Glutamatergic neuron (in vitro differentiated cells): ENCODE measurements around the gene C10orf143. TPM values are rescaled to one million over a fixed set of nuclear protein-coding genes. Genes with fewer than 3 reads are reported as not detected.

ENCODE experiments used
- DNase-seq: peaks from one replicate; pipeline ENCODE4 v3.0.0; 2022
- H3K27ac Mint-ChIP-seq: one replicate; pipeline ENCODE4 v1.8.0; 2020; ENCODE audit warnings: mild to moderate bottlenecking, mixed read lengths, inconsistent platforms; ENCODE audit not compliant: unreplicated experiment
- H3K27me3 Mint-ChIP-seq: one replicate; pipeline ENCODE4 v1.8.0; 2020; ENCODE audit warnings: mild to moderate bottlenecking, moderate library complexity, mixed read lengths, inconsistent platforms; ENCODE audit not compliant: unreplicated experiment
- H3K36me3 Mint-ChIP-seq: one replicate; pipeline ENCODE4 v1.8.0; 2020; ENCODE audit warnings: mild to moderate bottlenecking, mixed read lengths, inconsistent platforms; ENCODE audit not compliant: unreplicated experiment
- H3K4me1 Mint-ChIP-seq: one replicate; pipeline ENCODE4 v1.8.0; 2020; ENCODE audit warnings: mild to moderate bottlenecking, low read depth, mixed read lengths, inconsistent platforms; ENCODE audit not compliant: unreplicated experiment
- H3K4me3 Mint-ChIP-seq: one replicate; pipeline ENCODE4 v1.8.0; 2020; ENCODE audit warnings: mild to moderate bottlenecking, mixed read lengths, inconsistent platforms; ENCODE audit not compliant: unreplicated experiment
- H3K9me3 Mint-ChIP-seq: one replicate; pipeline ENCODE4 v1.8.0; 2020; ENCODE audit warnings: mild to moderate bottlenecking, moderate library complexity, mixed read lengths, inconsistent platforms; ENCODE audit not compliant: unreplicated experiment
- total RNA-seq: library from RNA; stranded (reverse); fragmentation: NEBNext Ultra II Directional; extraction: Animal tissue kit (Norgen Biotek cat#: 25700); gene quantifications from one replicate; pipeline ENCODE4 v1.2.1, GENCODE V29; 2021; ENCODE audit not compliant: unreplicated experiment
- TF ChIP-seq, protein P1 (sequence below): fragments of 200-600 bp; sonication (generic); IDR thresholded peaks from one replicate; pipeline ENCODE4 v1.5.0; 2021; ENCODE audit not compliant: partially characterized antibody, unreplicated experiment

Gene C10orf143
- total RNA-seq, 1 donor from 2014 or later: 0.96 TPM

DNA sequence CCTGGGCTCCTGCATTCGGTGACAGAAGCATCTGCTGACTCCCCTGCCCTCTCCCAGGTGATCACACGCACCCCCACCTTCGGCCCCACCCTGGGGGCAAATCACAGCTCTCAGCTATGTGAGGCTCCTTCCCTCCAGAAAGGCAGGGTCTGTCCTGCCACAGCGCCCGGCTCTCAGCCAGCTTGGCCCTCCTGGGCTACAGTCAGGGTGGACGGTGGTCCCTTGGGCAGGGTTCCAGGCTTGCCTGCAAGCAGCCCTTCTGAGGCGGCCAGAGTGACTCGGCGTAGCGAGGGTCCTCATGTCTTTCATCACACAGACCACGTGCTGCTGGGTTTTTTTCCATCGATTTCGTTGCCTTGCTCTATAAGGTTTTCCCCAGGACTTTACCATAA, 93.0 kb downstream of the C10orf143 start:
- H3K9me3 Mint-ChIP-seq: peaks cover 2% of the 10 kb centered on the region
- no peak overlapping the region for H3K4me3 Mint-ChIP-seq
- TF ChIP-seq, protein P1, sequence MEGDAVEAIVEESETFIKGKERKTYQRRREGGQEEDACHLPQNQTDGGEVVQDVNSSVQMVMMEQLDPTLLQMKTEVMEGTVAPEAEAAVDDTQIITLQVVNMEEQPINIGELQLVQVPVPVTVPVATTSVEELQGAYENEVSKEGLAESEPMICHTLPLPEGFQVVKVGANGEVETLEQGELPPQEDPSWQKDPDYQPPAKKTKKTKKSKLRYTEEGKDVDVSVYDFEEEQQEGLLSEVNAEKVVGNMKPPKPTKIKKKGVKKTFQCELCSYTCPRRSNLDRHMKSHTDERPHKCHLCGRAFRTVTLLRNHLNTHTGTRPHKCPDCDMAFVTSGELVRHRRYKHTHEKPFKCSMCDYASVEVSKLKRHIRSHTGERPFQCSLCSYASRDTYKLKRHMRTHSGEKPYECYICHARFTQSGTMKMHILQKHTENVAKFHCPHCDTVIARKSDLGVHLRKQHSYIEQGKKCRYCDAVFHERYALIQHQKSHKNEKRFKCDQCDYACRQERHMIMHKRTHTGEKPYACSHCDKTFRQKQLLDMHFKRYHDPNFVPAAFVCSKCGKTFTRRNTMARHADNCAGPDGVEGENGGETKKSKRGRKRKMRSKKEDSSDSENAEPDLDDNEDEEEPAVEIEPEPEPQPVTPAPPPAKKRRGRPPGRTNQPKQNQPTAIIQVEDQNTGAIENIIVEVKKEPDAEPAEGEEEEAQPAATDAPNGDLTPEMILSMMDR: no peak
- no peak overlapping the region for H3K27ac Mint-ChIP-seq
- DNase-seq: no peak
- H3K27me3 Mint-ChIP-seq: peaks cover 6% of the 10 kb centered on the region
- H3K36me3 Mint-ChIP-seq: no peaks in the 10 kb centered on the region
- no peaks in the 10 kb centered on the region for H3K4me1 Mint-ChIP-seq

DNA sequence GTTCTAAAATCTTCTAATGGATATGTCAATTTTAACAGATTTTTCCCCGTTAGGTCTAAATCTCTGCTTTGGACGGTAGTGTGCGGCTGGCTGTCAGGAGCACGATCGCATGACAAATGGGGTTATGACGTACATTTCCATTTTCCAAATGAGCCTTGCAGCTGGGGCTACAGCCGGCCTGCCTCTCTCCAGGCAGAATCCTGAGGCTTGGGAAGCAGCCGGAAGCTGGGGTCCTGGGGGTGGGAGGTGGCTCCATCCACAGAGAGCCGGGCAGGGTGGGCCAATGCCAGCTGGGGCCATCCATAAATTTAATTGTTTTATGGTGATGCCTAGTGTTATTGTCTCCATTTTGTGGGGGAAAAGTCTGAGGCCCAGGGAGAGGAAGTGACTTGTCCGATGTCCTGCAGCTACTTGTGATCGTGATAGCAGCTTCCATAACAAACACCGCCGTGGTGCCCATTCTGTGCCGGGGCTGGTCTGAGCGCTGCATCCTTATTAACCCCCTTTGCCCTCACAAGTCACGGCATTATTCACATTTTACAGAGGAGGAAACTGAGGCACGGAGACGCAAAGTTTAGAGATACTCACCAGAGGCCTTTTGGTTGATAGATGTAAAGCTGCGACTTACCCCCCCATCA, 93.5 kb downstream of the C10orf143 start:
- no peaks in the 10 kb centered on the region for H3K4me1 Mint-ChIP-seq

DNA sequence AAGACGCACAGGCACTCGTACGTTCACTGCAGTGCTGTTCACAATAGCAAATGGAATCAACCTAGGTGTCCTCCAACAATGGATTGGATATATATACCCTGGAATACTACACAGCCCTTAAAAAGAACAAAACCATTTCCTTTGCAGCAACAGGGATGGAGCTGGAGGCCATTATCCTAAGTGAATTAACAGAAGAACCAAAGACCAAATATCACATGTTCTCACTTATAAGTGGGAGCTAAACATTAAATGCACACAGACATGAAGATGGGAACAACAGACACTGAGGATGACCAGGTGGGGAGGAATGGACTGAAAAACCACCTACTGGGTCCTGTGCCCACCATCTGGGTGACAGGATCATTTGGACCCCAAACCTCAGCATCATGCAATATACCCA, 94.5 kb downstream of the C10orf143 start:
- no peak for DNase-seq
- Mint-ChIP-seq H3K27me3 (peaks cover 7% of the 10 kb centered on the region), H3K27ac (no peak overlapping the region), H3K4me3 (no peak overlapping the region), H3K4me1 (no peaks in the 10 kb centered on the region), H3K9me3 (no peaks in the 10 kb centered on the region), H3K36me3 (no peaks in the 10 kb centered on the region)
- TF ChIP-seq, protein P1: no peak

More for the DNA sequence above, 93.5 kb downstream of the C10orf143 start:
- Mint-ChIP-seq H3K27me3 (peaks cover 4% of the 10 kb centered on the region), H3K4me3 (no peak overlapping the region), H3K36me3 (no peaks in the 10 kb centered on the region), H3K27ac (no peak overlapping the region), H3K9me3 (peaks cover 2% of the 10 kb centered on the region)
- TF ChIP-seq, protein P1: no peak
- DNase-seq: no peak

DNA sequence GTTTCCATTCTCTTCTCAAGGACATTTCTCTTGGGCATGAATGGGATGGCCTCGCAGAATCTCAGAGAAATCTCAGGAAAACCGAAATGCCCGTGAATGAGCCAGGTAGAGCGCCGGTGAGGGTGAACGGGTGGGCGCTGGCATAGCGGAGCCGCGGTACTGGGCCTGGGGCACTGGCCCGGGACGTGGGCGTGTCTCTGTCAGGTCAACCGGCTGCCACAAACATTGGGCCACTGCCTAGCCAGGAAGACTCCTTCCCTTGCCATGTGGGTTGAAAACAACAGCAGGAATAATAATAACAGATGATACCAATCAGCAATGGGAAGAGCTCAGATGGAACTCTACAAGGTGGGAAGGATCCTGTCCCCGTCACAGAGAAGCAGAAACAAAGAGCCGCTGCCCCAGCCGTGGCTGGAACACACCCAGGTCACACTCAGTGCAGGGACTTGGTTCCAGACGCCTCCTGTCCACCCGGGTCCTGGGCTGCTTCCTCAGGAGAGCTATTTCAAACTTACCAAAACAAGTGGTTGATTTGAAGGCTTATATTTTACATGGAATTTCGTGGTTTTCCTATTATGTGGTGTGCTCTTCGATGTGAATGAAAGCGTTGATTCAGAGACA, 95.4 kb downstream of the C10orf143 start:
- no peaks in the 10 kb centered on the region for H3K36me3 Mint-ChIP-seq

More for the DNA sequence above, 95.4 kb downstream of the C10orf143 start:
- no peaks in the 10 kb centered on the region for H3K4me1 Mint-ChIP-seq
- H3K9me3 Mint-ChIP-seq: no peaks in the 10 kb centered on the region
- TF ChIP-seq, protein P1: no peak
- H3K27me3 Mint-ChIP-seq: peaks cover 3% of the 10 kb centered on the region
- no peak overlapping the region for H3K27ac Mint-ChIP-seq
- H3K4me3 Mint-ChIP-seq: no peak overlapping the region
- DNase-seq: no peak
